ENCODE measurements around the gene RIN1. TPM values are rescaled to one million over a fixed set of nuclear protein-coding genes. Genes with fewer than 3 reads are reported as not detected.
"Not testable (repeated sequence)": the region's sequence is repeated elsewhere in the genome, so short reads cannot be mapped to it uniquely, and the experiment has no call there.

Gene RIN1
- total RNA-seq, 1 experiment from 2014 or later: 5.4 TPM

DNA sequence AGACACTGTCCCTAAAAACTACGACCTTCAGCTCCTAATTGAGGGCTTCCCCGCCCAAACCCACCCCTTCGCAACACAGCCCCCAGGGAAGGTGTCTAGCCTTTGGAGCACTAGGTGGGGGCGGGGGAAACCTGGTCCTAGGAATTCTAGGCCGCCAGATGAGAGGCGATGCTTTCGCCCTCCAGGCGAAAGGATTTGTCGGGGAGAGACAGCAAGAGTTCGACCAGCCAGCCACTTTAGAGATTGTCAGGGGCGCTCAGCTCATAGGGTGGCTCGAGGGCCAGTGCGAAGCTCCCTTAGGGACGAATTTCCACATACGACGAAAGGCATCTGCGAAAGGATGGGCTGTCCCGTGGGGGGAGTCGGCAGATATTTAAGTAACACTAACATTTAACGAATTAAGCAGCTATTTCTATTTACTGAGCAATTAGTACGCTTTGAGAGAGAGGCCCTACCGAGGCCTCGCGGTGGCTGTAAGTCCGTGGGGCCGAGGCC is 24.7 kb downstream of the RIN1 start:
- Mint-ChIP-seq H3K4me3 (peak overlapping the region; percentile 78 to 86), H3K4me1 (peaks cover 10 to 19% of the 10 kb centered on the region in 2 experiments), H3K36me3 (ENCODE audit: insufficient read depth in 1 of 3, low read depth in 3 of 3) (no peaks in the 10 kb centered on the region; a peak in 1 of 7 replicates), H3K27me3 (ENCODE audit: low read depth) (peaks cover 26% of the 10 kb centered on the region), H3K27ac (peak overlapping the region; percentile 91 to 99 (median 98)), H3K9me3 (no peaks in the 10 kb centered on the region; a peak in 1 of 5 replicates)
- no peaks in the 10 kb centered on the region for H3K27me3 ChIP-seq (ENCODE audit: insufficient read depth, low read length)
- peaks cover 12% of the 10 kb centered on the region for H3K23me2 ChIP-seq (ENCODE audit: insufficient read length, low read depth, low read length, poor library complexity, severe bottlenecking)
- no peak overlapping the region for H3K18ac ChIP-seq (ENCODE audit: insufficient read length, low read depth, low read length)
- no peak overlapping the region for H2BK15ac ChIP-seq (ENCODE audit: low read depth, low read length)
- H3T11ph ChIP-seq (ENCODE audit: low read length): no peak overlapping the region
- H3K23ac ChIP-seq (ENCODE audit: insufficient read length, low read depth, low read length): no peak overlapping the region
- no peak overlapping the region for H4K91ac ChIP-seq (ENCODE audit: insufficient read length, low read depth, low read length)
- no peak overlapping the region for H4K5ac ChIP-seq (ENCODE audit: insufficient read length, low read depth, low read length)
- no peak overlapping the region for H2AFZ ChIP-seq (ENCODE audit: low read length)
- H3K4me1 ChIP-seq (ENCODE audit: insufficient read depth, low read length): no peaks in the 10 kb centered on the region
- no peak overlapping the region for H2BK5ac ChIP-seq (ENCODE audit: insufficient read length, low read length)
- no peak overlapping the region for H3K4ac ChIP-seq (ENCODE audit: low read depth, low read length)
- no peaks in the 10 kb centered on the region for H3K79me2 ChIP-seq (ENCODE audit: insufficient read depth, low read length)
- peak overlapping the region; percentile 48 for H3K4me2 ChIP-seq (ENCODE audit: insufficient read depth, insufficient read length, low read length)
- no peaks in the 10 kb centered on the region for H4K20me1 ChIP-seq (ENCODE audit: control insufficient read depth, insufficient read depth, insufficient read length)
- no peaks in the 10 kb centered on the region for H3K79me1 ChIP-seq (ENCODE audit: insufficient read depth, low read depth, low read length, poor library complexity, severe bottlenecking)
- no peak overlapping the region for H2BK20ac ChIP-seq (ENCODE audit: low read depth, low read length, poor library complexity, severe bottlenecking)
- H4K8ac ChIP-seq (replicated peaks; ENCODE audit: insufficient read length, low read depth, low read length): no peak overlapping the region
- no peak; the same call in 2 of the 3 replicates for TF ChIP-seq CTCF (conservative IDR thresholded peaks at IDR 0.05)
- H3K56ac ChIP-seq (ENCODE audit: insufficient read length, low read depth, low read length): no peak overlapping the region
- no peak overlapping the region for H2AK5ac ChIP-seq (ENCODE audit: insufficient read length, low read length)
- DNase-seq: no peak
- H3K9ac ChIP-seq (ENCODE audit: extremely low read depth, insufficient read length, low read length): no peak overlapping the region
- no peak overlapping the region for H2BK120ac ChIP-seq (ENCODE audit: low read depth, low read length, poor library complexity, severe bottlenecking)
- no CpG with 5 or more reads among the region's 26 CpGs for WGBS (ENCODE audit: extremely low coverage, insufficient read length, low lambda C conversion rate)
- H3K9me3 ChIP-seq (ENCODE audit: control insufficient read depth, low read depth, low read length): no peaks in the 10 kb centered on the region
- H2BK12ac ChIP-seq (ENCODE audit: insufficient read length, low read depth, low read length): no peak overlapping the region
- no peak overlapping the region for H3K27ac ChIP-seq (ENCODE audit: insufficient read length, low read depth, low read length)
- H3K14ac ChIP-seq (ENCODE audit: insufficient read depth, low read length): no peak overlapping the region

DNA sequence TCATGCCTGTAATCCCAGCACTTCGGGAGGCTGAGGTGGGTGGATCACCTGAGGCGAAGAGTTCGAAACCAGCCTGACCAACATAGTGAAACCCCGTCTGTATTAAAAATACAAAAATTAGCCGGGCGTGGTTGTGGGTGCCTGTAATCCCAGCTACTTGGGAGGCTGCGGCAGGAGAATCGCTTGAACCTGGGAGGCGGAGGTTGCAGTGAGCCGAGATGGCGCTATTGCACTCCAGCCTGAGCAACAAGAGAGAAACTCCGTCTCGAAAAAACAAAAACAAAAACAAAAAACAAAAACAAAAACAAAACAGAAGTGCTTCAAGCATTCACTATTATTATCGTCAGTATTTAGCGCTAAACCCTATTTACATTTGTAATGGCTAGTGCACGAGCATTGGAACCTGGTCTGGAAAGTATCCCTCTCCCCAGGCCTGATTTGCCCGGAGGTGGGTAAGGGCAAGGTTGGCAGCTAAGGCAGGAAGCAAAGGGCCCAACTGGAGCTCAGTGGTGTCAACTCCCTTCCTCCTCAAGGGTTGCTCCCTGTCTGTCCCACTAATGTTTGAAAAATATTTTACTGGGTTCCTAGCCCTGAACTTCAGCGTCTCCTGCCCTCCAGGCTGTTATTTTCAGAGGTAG is 25.3 kb downstream of the RIN1 start:
- H3K79me1 ChIP-seq (ENCODE audit: insufficient read depth, low read depth, low read length, poor library complexity, severe bottlenecking); H3K27ac ChIP-seq (ENCODE audit: insufficient read length, low read depth, low read length); H3K27ac Mint-ChIP-seq; H3K9me3 Mint-ChIP-seq; H3K14ac ChIP-seq (ENCODE audit: insufficient read depth, low read length); H2BK120ac ChIP-seq (ENCODE audit: low read depth, low read length, poor library complexity, severe bottlenecking); H3K4me2 ChIP-seq (ENCODE audit: insufficient read depth, insufficient read length, low read length); H2AK5ac ChIP-seq (ENCODE audit: insufficient read length, low read length); H3K4ac ChIP-seq (ENCODE audit: low read depth, low read length); H4K5ac ChIP-seq (ENCODE audit: insufficient read length, low read depth, low read length); H4K8ac ChIP-seq (replicated peaks; ENCODE audit: insufficient read length, low read depth, low read length); H3T11ph ChIP-seq (ENCODE audit: low read length); H2BK5ac ChIP-seq (ENCODE audit: insufficient read length, low read length); H4K20me1 ChIP-seq (ENCODE audit: control insufficient read depth, insufficient read depth, insufficient read length); H3K36me3 Mint-ChIP-seq (ENCODE audit: insufficient read depth in 1 of 3, low read depth in 3 of 3); H3K18ac ChIP-seq (ENCODE audit: insufficient read length, low read depth, low read length); H2BK12ac ChIP-seq (ENCODE audit: insufficient read length, low read depth, low read length); H2AFZ ChIP-seq (ENCODE audit: low read length); H2BK15ac ChIP-seq (ENCODE audit: low read depth, low read length); H2BK20ac ChIP-seq (ENCODE audit: low read depth, low read length, poor library complexity, severe bottlenecking); H3K9ac ChIP-seq (ENCODE audit: extremely low read depth, insufficient read length, low read length); H4K91ac ChIP-seq (ENCODE audit: insufficient read length, low read depth, low read length); H3K9me3 ChIP-seq (ENCODE audit: control insufficient read depth, low read depth, low read length); H3K27me3 ChIP-seq (ENCODE audit: insufficient read depth, low read length); DNase-seq; H3K56ac ChIP-seq (ENCODE audit: insufficient read length, low read depth, low read length); H3K23ac ChIP-seq (ENCODE audit: insufficient read length, low read depth, low read length); H3K4me3 Mint-ChIP-seq; H3K4me1 ChIP-seq (ENCODE audit: insufficient read depth, low read length); H3K79me2 ChIP-seq (ENCODE audit: insufficient read depth, low read length): not testable (repeated sequence)
- Mint-ChIP-seq H3K27me3 (ENCODE audit: low read depth) (peaks cover 26% of the 10 kb centered on the region), H3K4me1 (peaks cover 10 to 19% of the 10 kb centered on the region in 2 experiments)
- H3K23me2 ChIP-seq (ENCODE audit: insufficient read length, low read depth, low read length, poor library complexity, severe bottlenecking): peaks cover 12% of the 10 kb centered on the region
- no CpG with 5 or more reads among the region's 18 CpGs for WGBS (ENCODE audit: extremely low coverage, insufficient read length, low lambda C conversion rate)

Measured in H9 (cell line).